Endothelial cell of umbilical vein (primary cell): ENCODE measurements around the gene PFN3. TPM values are rescaled to one million over a fixed set of nuclear protein-coding genes. Genes with fewer than 3 reads are reported as not detected.

Experiments
- BruUV-seq: library from RNA; stranded (reverse); fragments of 400-500 nt; replicated peaks from 2 replicates; lab custom pipeline; 2021; lab: Mats Ljungman, UMichigan
- CTCF ChIA-PET: fragments of 300-600, 350-600 bp; sonication (Branson Sonifier 250); formaldehyde crosslinking; loops from one replicate; lab custom pipeline; 2021; ENCODE audit warnings: antibody characterized with exemption, inconsistent platforms; lab: Charles Lee
- POLR2A ChIA-PET: fragments of 300-600, 350-600 bp; sonication (Branson Sonifier 250); formaldehyde crosslinking; loops from one replicate; lab custom pipeline; 2021; ENCODE audit warnings: antibody characterized with exemption, inconsistent platforms; lab: Charles Lee
- DNase-seq: peaks from one replicate; pipeline ENCODE4 v3.0.0-alpha.2; 2011; ENCODE audit warnings: low read depth, low spot score
- FAIRE-seq: peaks from 2 replicates; lab custom pipeline; 2011; peaks lifted over from hg19 to GRCh38; lab: Jason Lieb, UNC
- H2AFZ ChIP-seq: 2 replicates; pipeline ENCODE4 v1.6.0; 2012; ENCODE audit warnings: low read depth, low read length, control low read depth, inconsistent platforms
- H3K27ac ChIP-seq: 2 replicates; pipeline ENCODE4 v1.5.1; 2011; ENCODE audit warnings: low read depth, mild to moderate bottlenecking, control low read depth, low read length, moderate library complexity; ENCODE audit not compliant: insufficient read depth
- H3K27me3 ChIP-seq, 2 experiments: 2 replicates each; pipeline versions ENCODE4 v1.6.0 to v1.6.1; 2011; ENCODE audit warnings: low read length in 2 of 2, mixed read lengths in 1 of 2; ENCODE audit not compliant: control insufficient read depth in 2 of 2, insufficient read depth in 2 of 2
- H3K36me3 ChIP-seq, 2 experiments: 2 replicates in 1 of 2; 3 replicates in 1 of 2; pipeline ENCODE4 v1.5.1; 2011; ENCODE audit warnings: low read length in 2 of 2, mild to moderate bottlenecking in 1 of 2, moderate library complexity in 1 of 2; ENCODE audit not compliant: control insufficient read depth in 2 of 2, insufficient read depth in 2 of 2; ENCODE audit errors: extremely low read depth in 1 of 2
- H3K4me1 ChIP-seq: 3 replicates; pipeline ENCODE4 v1.5.1; 2011; ENCODE audit warnings: mild to moderate bottlenecking, low read length; ENCODE audit not compliant: control insufficient read depth, insufficient read depth; ENCODE audit errors: extremely low read depth
- H3K4me2 ChIP-seq: 2 replicates; pipeline ENCODE4 v1.6.1; 2011; ENCODE audit warnings: low read length, control low read depth, mixed read lengths; ENCODE audit not compliant: insufficient read depth
- H3K4me3 ChIP-seq, 3 experiments: fragments of 200-600 bp in 1 of 3; sonication (generic), shearing (Covaris generic) in 1 of 3; replicated peaks in 1 of 3; 2 replicates each; pipeline ENCODE4 v1.5.1; 2011 to 2016; ENCODE audit warnings: control low read depth in 3 of 3, low read length in 3 of 3, mild to moderate bottlenecking in 2 of 3, inconsistent platforms in 1 of 3, low read depth in 1 of 3, moderate library complexity in 1 of 3; ENCODE audit not compliant: insufficient read depth in 1 of 3
- H3K79me2 ChIP-seq: 2 replicates; pipeline ENCODE4 v1.6.0; 2012; ENCODE audit warnings: low read length, inconsistent platforms; ENCODE audit not compliant: control insufficient read depth, insufficient read depth
- H3K9ac ChIP-seq: replicated peaks from 2 replicates; pipeline ENCODE3; 2011; ENCODE audit warnings: low read length, control low read depth; ENCODE audit not compliant: insufficient read depth; ENCODE audit errors: extremely low read depth
- H3K9me1 ChIP-seq: replicated peaks from 3 replicates; pipeline ENCODE4 v1.6.0; 2011; ENCODE audit warnings: mild to moderate bottlenecking, low read length; ENCODE audit not compliant: control insufficient read depth, insufficient read depth; ENCODE audit errors: extremely low read depth
- H3K9me3 ChIP-seq: replicated peaks from 2 replicates; pipeline ENCODE4 v1.5.1; 2012; ENCODE audit warnings: low read length, inconsistent platforms; ENCODE audit not compliant: control insufficient read depth, insufficient read depth
- H4K20me1 ChIP-seq: replicated peaks from 2 replicates; pipeline ENCODE3; 2011; ENCODE audit warnings: mild to moderate bottlenecking, low read length; ENCODE audit not compliant: control insufficient read depth, insufficient read depth; ENCODE audit errors: extremely low read depth
- CTCF ChIP-seq, 2 donors: IDR thresholded peaks; 1 replicate in 1 of 2; 2 replicates in 1 of 2; pipeline ENCODE4 v1.5.1; 2011; ENCODE audit warnings: low read length in 2 of 2, mild to moderate bottlenecking in 2 of 2, moderate library complexity in 2 of 2, control low read depth in 1 of 2, inconsistent platforms in 1 of 2, low read depth in 1 of 2; ENCODE audit not compliant: insufficient read depth in 1 of 2; ENCODE audit errors: extremely low read depth in 1 of 2
- JUN ChIP-seq: IDR thresholded peaks from 2 replicates; pipeline ENCODE4 v1.6.1; 2011; ENCODE audit warnings: borderline replicate concordance, low read depth; ENCODE audit not compliant: insufficient read length, insufficient read depth
- MYC ChIP-seq: IDR thresholded peaks from one replicate; pipeline ENCODE4 v1.6.1; 2011; ENCODE audit warnings: mild to moderate bottlenecking, low read depth, low read length
- dilution Hi-C: fragments of 300-500 bp; cut with MboI; formaldehyde crosslinking; loops from one replicate; pipeline ENCODE4 v1.15.0; 2019; ENCODE audit warnings: low sequenced_read_pairs; ENCODE audit not compliant: extremely low pct_ligation_motif_present
- intact Hi-C: fragments of 100-400 bp; cut with micrococcal nuclease; formaldehyde crosslinking; loops from one replicate; pipeline ENCODE4 v1.10.0; 2022
- polyA plus RNA-seq, 4 experiments: library from polyadenylated mRNA; depleted of rRNA in 3 of 4; stranded (reverse) in 3 of 4; unstranded in 1 of 4; fragments of >200 nt; gene quantifications; 2 replicates each; pipeline versions ENCODE4 v1.2.1 to v1.2.3, GENCODE V29; 2011 to 2012; ENCODE audit warnings: missing spikeins in 1 of 4
- total RNA-seq: library from RNA; stranded (reverse); gene quantifications from 2 replicates; pipeline ENCODE4 v1.2.3, GENCODE V29; 2021

Gene PFN3
- total and polyA plus RNA-seq, 2 donors (not counting 3 experiments of a cell fraction or from before 2014, with no cell fraction given), result not detected

- no peak for DNase-seq
- Histone ChIP-seq H3K4me2 (peak overlapping the region; percentile 85), H3K27ac (peak overlapping the region; percentile 77), H3K9me1 (no peaks in the 10 kb centered on the region), H3K9me3 (no peaks in the 10 kb centered on the region), H3K79me2 (peaks cover 46% of the 10 kb centered on the region), H3K9ac (peak overlapping the region; percentile 89), H2AFZ (peak overlapping the region; percentile 4), H4K20me1 (no peaks in the 10 kb centered on the region), H3K4me1 (peaks cover 21% of the 10 kb centered on the region), H3K27me3 (no peaks in the 10 kb centered on the region), H3K36me3 (peaks cover 2 to 4% of the 10 kb centered on the region in 2 experiments), H3K4me3 (peak overlapping the region; percentile 29 to 95 (median 61))
- no peak for FAIRE-seq
- POLR2A ChIA-PET, result interaction anchor here (1.6 to 2.1 kb wide), 2 partner anchors 11 to 41 kb away, joined by 4 to 6 read pairs; no protein-coding TSS in a partner anchor
- CTCF ChIA-PET, result interaction anchor here (0.9 to 3.3 kb wide), 10 partner anchors 11 to 239 kb away, joined by 3 to 16 read pairs (median 6); no protein-coding TSS in a partner anchor
- BruUV-seq, result TSS peak; percentile 50
- intact Hi-C loops, result loop anchor here (1.0 to 2.0 kb wide), 3 partner anchors 24 to 39 kb away; no protein-coding TSS in a partner anchor
- dilution Hi-C loops, result no loop called here
- TF ChIP-seq MYC, result no peak
- no peak for TF ChIP-seq JUN
- no peak for TF ChIP-seq CTCF (IDR thresholded peaks at IDR 0.05; ENCODE audit: extremely low read depth in 1 of 2, insufficient read depth in 1 of 2, low read depth in 1 of 2, low read length in 2 of 2)
Observed at GRCh38 chr5:177350776-177351391, 49.6 kb downstream of the PFN3 start.

Other genes starting within 250 kb of the PFN3 start
- gene RAB24, start 96.9 kb downstream of the PFN3 start, total RNA-seq, result 20.6 and 20.7 TPM in 2 replicates
- gene RAB24, start 96.9 kb downstream of the PFN3 start, polyA plus RNA-seq, result 43.6 and 44.0 TPM in 2 replicates
- gene PRELID1, start 96.9 kb downstream of the PFN3 start, total RNA-seq, result 201 and 203 TPM in 2 replicates
- 293 and 356 TPM in 2 replicates for gene PRELID1, start 96.9 kb downstream of the PFN3 start, polyA plus RNA-seq
- gene MXD3, start 88.8 kb downstream of the PFN3 start, total RNA-seq, result 30.5 and 44.2 TPM in 2 replicates
- 38.4 and 49.9 TPM in 2 replicates for gene MXD3, start 88.8 kb downstream of the PFN3 start, polyA plus RNA-seq
- 151 and 160 TPM in 2 replicates for gene LMAN2, start 49.0 kb downstream of the PFN3 start, total RNA-seq
- 370 and 475 TPM in 2 replicates for gene LMAN2, start 49.0 kb downstream of the PFN3 start, polyA plus RNA-seq
- 4.3 and 4.8 TPM in 2 replicates for gene RGS14, start 42.7 kb downstream of the PFN3 start, total RNA-seq
- gene RGS14, start 42.7 kb downstream of the PFN3 start, polyA plus RNA-seq, result 7.3 and 9.9 TPM in 2 replicates
- not detected in 2 replicates for gene SLC34A1, start 16.2 kb downstream of the PFN3 start, total RNA-seq
- gene SLC34A1, start 16.2 kb downstream of the PFN3 start, polyA plus RNA-seq, result not detected in 2 replicates
- gene F12, start 8.9 kb upstream of the PFN3 start, total RNA-seq, result 1.00 and 1.4 TPM in 2 replicates
- gene F12, start 8.9 kb upstream of the PFN3 start, polyA plus RNA-seq, result 1.4 and 2.7 TPM in 2 replicates
- 36.4 and 37.0 TPM in 2 replicates for gene GRK6, start 26.0 kb upstream of the PFN3 start, total RNA-seq
- 22.9 and 28.9 TPM in 2 replicates for gene GRK6, start 26.0 kb upstream of the PFN3 start, polyA plus RNA-seq
- gene PRR7, start 46.2 kb upstream of the PFN3 start, total RNA-seq, result 5.7 and 6.5 TPM in 2 replicates
- gene PRR7, start 46.2 kb upstream of the PFN3 start, polyA plus RNA-seq, result 6.6 and 10.5 TPM in 2 replicates
- 310 and 336 TPM in 2 replicates for gene DBN1, start 73.0 kb upstream of the PFN3 start, total RNA-seq
- gene DBN1, start 73.0 kb upstream of the PFN3 start, polyA plus RNA-seq, result 198 and 267 TPM in 2 replicates
- gene PDLIM7, start 96.9 kb upstream of the PFN3 start, total RNA-seq, result 318 and 371 TPM in 2 replicates
- 314 and 418 TPM in 2 replicates for gene PDLIM7, start 96.9 kb upstream of the PFN3 start, polyA plus RNA-seq
- gene DOK3, start 109.2 kb upstream of the PFN3 start, total RNA-seq, result 5.3 and 8.1 TPM in 2 replicates
- gene DOK3, start 109.2 kb upstream of the PFN3 start, polyA plus RNA-seq, result 4.8 and 5.1 TPM in 2 replicates
- 86.4 and 103 TPM in 2 replicates for gene DDX41, start 116.3 kb upstream of the PFN3 start, total RNA-seq
- gene DDX41, start 116.3 kb upstream of the PFN3 start, polyA plus RNA-seq, result 118 and 127 TPM in 2 replicates
- 73.6 and 75.7 TPM in 2 replicates for gene FAM193B, start 153.9 kb upstream of the PFN3 start, total RNA-seq
- gene FAM193B, start 153.9 kb upstream of the PFN3 start, polyA plus RNA-seq, result 57.9 and 60.8 TPM in 2 replicates
- gene TMED9, start 191.5 kb upstream of the PFN3 start, total RNA-seq, result 286 and 291 TPM in 2 replicates
- 314 and 331 TPM in 2 replicates for gene TMED9, start 191.5 kb upstream of the PFN3 start, polyA plus RNA-seq
- 35.1 and 35.3 TPM in 2 replicates for gene B4GALT7, start 199.5 kb upstream of the PFN3 start, total RNA-seq
- 78.9 and 101 TPM in 2 replicates for gene B4GALT7, start 199.5 kb upstream of the PFN3 start, polyA plus RNA-seq